SH-SY5Y (cell line): ENCODE data around the gene IREB2.

Experiments
- GATA2 ChIP-seq: IDR thresholded peaks from 2 replicates; pipeline ENCODE4 v1.6.1; 2011; ENCODE audit warnings: mild to moderate bottlenecking, low read depth, low read length
- GATA3 ChIP-seq: IDR thresholded peaks from 2 replicates; pipeline ENCODE4 v1.6.1; 2011; ENCODE audit warnings: low read depth, mild to moderate bottlenecking, low read length, moderate library complexity

- TF ChIP-seq GATA3 = no peak
- TF ChIP-seq GATA2 = no peak
These were observed 3.9 kb upstream of the IREB2 start for GRCh38 chr15:78434134-78434533.
